ENCODE measurements around the gene COL5A1.

DNA sequence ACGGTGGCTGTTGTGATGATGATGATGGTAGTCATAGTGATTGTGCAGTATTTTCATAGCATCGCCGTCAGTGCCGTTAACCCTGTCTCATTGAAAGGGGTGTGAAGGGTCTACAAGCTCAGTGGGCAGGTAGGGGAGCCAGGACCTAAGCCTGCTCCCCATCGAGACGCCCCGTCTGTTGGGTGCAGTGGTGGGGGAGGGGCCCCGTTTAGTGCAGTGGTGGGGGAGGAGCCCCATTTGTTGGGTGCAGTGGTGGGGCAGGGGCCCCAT is 68.6 kb downstream of the COL5A1 start:
- TF ChIP-seq, protein P1, sequence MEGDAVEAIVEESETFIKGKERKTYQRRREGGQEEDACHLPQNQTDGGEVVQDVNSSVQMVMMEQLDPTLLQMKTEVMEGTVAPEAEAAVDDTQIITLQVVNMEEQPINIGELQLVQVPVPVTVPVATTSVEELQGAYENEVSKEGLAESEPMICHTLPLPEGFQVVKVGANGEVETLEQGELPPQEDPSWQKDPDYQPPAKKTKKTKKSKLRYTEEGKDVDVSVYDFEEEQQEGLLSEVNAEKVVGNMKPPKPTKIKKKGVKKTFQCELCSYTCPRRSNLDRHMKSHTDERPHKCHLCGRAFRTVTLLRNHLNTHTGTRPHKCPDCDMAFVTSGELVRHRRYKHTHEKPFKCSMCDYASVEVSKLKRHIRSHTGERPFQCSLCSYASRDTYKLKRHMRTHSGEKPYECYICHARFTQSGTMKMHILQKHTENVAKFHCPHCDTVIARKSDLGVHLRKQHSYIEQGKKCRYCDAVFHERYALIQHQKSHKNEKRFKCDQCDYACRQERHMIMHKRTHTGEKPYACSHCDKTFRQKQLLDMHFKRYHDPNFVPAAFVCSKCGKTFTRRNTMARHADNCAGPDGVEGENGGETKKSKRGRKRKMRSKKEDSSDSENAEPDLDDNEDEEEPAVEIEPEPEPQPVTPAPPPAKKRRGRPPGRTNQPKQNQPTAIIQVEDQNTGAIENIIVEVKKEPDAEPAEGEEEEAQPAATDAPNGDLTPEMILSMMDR (conservative IDR thresholded peaks at IDR 0.05), result no peak
- no peak for TF ChIP-seq ZFX (IDR thresholded peaks at IDR 0.05)

Measured in C4-2B (cell line).